OCI-M2 (cell line): ENCODE results near the gene GCK.

ENCODE experiments used
- DNase-seq: peaks from one replicate; lab custom pipeline; 2025; ENCODE audit not compliant: unreplicated experiment; lab: John Stamatoyannopoulos, UW

GCK gene

DNA sequence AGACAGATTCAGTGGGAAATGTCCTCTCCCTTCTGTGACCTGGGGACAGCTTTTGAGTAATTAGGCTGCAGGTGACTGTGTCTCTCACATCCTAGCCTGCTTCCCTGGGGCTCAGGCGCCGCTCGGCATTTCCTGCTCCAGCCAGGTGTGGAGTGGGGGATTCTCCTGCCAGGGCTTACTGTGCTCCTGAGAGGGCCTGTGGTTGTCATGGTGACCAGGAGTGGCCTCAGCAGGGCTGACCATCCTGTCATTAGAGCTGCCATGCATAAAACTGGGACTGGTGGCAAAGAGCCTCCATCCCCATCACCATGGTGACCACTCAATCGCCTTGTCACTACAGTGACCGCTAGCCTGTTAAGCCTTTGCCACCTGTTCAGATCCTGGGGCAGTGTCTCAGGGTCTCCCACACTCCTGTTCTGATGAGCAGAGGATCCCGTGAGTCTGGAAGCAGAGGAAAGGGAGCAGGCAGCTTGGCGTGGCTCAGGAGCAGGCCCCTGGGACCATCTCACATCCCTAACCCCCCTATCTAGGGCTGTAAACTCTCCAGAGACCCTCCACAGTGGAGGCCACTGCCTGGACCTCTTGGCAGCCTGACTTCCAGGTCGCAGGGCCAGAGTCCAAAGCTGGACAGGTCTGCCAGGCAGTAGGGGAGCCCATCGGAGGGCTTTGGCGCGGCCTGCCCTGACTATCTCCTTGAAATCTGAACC is at the start of gene GCK:
Gene GCK, minus strand, starts transcription at position 154 of the 707 bp plus-strand sequence. CDS start 486 bp downstream, outside the sequence.
- DNase-seq: no peak

- DNase-seq: no peak
Observed at GRCh38 chr7:44238116-44238695, 49.0 kb upstream of the GCK start.

GRCh38 chr7:44237696-44238095 is 48.5 kb upstream of the GCK start:
- DNase-seq: no peak

GRCh38 chr7:44236333-44236728 is 47.1 kb upstream of the GCK start:
- DNase-seq: no peak

DNA sequence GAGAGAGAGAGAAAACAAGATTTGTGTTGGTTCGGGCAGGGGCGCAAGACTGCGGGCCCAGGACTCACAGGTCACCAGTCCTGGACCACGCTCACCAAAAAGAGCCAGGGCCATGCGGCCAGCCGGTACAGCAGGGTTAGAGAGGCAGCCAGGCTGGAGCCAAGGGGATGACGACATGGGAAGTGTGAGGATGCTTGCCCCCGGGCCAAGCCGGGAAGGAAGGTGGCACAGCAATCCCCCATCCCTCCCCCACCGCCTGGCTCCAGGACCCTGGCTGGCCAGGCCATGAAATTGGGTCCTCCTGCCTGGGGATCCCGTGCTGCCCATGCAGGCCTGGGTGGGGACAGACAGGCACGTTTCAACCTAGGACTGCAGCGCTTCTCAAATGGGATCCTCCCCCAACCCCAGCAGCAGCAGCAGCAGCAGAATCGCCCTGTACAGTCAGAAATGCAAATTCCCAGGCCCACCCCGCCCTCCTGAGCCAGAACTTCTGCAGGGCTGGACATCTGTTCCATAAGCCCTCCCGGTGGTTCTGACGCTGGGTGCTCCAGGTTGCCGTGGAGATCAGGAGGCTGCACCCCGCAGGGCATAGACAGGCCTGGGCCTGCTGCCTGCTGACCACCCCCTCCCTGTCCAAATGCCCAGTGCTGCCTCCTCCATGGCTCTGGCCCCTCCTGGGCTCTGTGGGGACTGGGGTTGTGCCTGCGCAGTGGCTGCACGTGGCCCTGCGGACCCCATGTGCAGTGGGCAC is 46.5 kb upstream of the GCK start:
- DNase-seq: no peak

- DNase-seq: no peak
Observed at GRCh38 chr7:44235066-44235465, 45.8 kb upstream of the GCK start.

DNA sequence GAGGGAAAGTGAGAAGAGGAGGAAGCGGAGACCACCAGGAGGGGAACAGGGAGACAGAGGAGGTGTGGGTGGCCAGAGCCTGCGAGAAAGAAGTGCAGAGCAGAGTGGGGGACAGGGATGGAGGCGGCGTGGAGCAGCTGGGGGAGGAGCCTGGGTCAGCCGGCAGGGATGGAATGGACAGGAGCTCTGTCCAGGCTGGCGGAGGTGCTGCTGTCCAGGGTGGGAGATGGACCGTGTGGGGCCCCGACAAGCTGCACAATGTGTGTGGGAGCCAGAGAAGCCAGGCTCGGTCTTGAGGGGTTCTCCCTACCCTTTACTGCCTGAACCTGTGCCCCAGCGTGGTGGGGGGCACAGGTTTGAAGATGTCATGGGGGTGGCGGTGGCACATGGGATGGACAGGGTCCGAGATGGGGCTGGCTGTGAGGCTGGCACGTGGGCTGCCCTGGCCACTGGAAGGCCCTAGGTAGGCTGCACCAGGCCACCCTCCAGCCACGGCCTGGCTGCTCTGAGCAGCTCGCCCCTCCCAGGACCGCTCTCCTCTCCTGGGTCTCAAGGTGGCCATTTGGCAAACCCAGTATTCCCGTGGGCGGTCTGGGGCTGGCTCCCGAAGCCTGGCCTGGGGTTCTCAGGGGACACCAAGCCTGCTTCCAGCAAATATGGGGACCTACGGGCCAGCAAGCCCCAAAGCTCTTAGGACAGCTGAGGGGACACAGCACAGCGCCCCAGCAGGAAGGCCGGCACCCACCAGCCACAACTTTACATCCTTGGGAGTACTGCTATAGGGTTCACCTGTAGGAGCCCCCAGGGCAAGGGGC is 43.9 kb upstream of the GCK start:
- DNase-seq: no peak

DNA sequence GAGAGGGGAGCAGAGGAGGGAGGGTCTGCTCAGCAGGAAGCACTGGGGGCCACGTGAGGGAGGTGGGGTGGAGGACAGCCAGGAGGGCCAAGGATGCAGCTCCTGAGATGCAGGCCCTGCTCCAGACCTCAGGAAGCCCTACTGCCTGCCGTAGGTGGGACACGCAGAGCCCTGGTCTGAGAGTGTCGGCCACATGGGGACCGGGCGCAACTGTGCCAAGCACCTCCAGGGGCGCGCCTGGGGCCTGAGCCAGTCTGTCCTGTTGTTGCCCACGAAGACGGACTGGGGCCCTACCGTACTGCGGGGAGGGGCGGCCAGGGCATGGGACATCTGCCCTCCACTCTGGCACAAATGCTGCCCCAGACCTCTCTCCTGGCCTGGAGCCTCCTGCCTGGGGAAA is 43.2 kb upstream of the GCK start:
- DNase-seq: no peak

GRCh38 chr7:44231088-44231487 is 41.8 kb upstream of the GCK start:
- no peak for DNase-seq

GRCh38 chr7:44230286-44230685 is 41.0 kb upstream of the GCK start:
- no peak for DNase-seq

GRCh38 chr7:44229546-44230105 is 40.4 kb upstream of the GCK start:
- DNase-seq: no peak

DNA sequence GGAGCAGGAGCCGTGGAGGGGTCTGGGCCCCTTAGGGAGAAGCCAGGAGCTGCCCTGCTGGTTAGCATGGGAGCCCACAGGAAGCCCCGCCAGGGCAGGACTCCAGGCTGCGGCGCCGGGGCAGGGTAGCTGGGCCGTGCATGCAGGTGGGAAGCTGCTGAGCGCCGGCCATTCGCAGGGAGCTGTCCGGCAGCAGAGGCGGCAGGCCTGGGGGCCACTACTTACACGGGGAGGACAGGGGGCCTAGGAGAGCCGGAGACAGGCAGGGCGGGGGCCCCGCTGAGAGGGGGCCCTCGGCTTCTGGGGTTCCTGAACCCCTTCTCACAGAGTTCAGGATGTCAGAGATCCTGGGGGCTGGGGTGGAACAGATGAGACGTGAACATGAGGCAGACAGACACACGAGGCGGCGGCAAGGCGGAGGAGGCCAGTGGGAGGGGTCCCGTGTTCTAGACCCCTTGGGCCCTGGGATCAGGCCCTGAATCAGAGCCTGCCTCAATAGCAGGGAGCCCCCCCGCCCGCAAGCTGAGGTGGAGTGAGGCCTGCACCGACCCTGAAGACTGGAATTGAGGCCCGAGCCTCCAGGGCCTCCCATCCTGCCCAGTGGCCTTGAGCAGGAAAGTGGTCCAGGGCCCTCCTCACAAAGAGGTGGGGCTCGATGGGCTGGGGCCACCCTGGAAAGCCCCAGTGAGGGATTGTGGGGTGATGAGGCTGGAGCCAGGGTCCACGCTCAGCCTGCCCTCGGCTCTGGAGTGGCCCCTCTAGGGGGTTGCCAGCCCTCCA is 39.5 kb upstream of the GCK start:
- no peak for DNase-seq

- DNase-seq: no peak
Observed at GRCh38 chr7:44227911-44228310, 38.7 kb upstream of the GCK start.

- DNase-seq: no peak
Observed at GRCh38 chr7:44226396-44226753, 37.1 kb upstream of the GCK start.

DNA sequence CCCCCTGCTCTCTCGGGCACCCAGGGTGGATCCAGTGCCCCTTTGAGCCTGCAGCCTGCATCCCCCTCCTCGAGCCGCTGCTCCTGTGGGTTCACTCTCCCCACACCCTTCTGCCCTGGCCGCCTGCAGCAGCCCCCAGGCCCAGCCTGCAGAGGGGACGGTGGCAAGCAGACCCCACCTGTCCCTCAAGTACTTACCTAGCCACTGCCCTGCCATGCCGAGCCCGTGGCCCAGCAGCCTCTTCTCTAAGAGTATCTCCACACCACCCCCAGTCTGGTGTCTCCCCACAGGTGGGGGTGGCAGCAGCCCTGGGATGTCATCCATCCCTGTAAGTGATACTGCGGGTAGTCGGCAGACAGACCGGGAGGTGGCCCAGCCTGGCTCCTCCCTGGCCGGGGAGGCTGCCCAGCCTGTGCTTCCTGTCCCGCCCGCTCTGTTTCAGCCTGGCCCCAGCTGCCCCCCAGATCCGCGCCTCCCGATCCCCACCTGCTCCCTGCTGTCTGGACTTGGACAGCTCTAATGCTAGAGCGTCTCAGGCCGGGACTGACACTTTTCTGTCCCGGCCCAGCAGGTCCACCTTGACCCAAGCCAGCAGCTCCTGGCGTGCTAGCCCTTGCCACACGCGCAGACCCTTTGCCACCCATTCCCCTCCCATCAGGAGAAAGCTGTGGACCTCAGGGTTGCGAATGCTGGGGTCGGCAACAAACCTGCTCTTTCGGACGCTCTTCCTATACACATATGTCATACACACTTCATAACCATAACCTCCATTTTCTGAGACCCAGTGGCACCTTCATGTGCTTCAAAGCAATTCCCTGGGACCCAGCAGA is 36.5 kb upstream of the GCK start:
- no peak for DNase-seq

- no peak for DNase-seq
Observed at GRCh38 chr7:44224974-44225565, 35.8 kb upstream of the GCK start.

DNA sequence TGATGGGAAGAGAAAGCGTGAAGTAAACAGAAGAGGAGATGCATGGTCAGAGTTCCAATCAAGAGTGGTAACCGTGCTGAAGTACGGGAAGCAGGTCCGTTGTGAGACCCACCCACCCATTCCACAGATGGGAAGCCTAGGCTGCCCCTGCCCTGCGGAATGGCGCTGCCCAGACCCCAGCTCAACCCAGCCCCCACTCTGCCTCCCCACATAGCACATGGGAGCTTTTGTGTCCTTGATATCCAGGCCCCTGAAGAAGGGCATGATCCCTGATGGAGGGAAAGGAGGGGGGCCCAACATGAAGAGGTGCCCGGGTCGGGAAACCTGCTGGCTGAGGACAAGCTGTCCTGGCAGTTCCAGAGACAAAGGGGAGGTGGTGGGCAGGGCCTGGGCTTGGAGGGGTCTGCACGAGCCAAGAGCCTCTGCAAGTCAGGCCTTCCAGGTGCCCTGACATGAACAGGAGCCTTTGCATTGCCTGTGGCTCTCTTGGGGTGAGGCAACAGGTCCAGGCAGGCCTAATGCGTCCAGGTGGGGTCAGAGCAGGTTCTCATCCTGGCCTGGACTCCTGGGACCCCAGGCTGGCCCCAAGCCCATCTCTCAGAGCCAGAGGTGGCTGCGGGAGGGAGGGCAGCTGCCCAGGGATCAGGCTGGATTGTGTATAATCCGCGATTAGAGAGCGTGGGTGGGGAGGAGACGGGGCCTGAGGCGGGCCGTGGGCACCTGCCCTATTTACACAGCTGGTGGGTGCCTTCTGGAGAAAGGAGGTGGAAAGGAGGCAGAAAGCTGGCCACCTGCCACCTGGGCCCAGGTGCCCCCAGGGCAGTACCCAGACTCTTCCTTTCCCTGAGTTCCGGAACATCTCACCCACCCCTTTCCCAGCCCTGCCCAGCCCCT is 35.1 kb upstream of the GCK start:
- DNase-seq: no peak
